ENCODE results near the gene CCDC34. TPM values are rescaled to one million over a fixed set of nuclear protein-coding genes. Genes with fewer than 3 reads are reported as not detected.

CCDC34 gene
- polyA plus RNA-seq, 1 donor, result 11.5 TPM

DNA sequence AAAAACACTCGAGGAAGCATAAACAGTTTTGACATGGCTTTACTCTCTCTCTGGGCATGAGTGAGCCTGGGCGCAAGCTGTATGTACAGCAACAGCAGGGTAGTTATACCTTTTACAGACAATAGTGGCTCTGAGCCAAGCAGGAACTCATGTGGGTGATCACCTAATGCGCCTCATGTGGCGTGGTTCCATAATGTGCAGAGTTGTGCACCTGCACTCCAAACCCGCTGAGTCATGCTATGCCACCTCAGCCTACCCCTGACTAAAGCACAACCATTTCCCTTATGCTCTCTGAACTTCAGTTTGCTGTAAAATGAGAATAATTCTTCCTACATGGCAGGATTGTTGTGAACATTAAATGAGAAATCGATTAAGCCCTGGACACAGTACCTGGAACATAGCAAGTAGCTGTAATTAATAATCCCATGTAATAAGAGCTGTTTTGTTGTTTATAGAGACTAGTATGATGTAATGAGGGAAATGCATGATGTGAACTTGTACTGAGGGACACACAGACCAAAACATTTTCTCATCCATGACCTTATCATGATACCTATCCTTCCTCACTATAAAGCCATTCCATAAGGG, 71.6 kb downstream of the CCDC34 start:
- DNase-seq (ENCODE audit: low read depth), result no peak

DNA sequence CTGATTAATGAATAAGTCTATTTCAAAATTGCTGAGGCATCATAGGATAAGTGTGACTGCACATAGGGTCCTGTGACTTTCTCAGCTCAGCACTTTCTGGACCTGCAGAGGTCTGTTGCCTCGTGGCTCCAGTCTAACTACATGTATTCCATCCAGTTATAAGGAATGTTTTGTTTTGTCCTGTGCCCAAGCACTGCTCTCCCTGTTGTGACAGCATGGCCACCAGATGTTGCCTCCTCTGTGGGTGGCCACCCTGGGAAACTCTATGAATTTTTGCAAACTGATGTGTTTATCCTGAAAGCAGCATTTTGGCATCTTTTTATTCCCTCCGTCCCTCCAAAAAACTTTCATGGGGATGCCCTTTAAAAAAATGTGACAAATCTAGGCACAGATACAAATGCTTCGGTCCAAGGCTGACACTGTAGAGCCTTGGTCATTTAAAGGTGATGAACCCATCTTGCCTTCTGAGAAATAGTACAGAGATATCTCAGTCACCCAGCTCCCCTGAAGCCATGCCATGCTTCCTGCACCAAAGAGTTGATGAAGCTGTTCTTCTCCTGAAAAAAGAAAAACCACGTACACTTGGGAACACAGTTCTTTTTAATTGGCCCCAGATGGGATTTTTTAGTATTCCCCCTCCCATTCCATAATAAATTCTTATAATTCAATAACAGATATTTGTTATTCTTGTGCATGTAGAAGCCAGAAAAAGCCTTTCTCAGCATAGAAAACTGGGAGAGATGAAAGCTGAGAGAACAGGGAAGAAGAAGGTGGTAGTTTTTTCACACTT, 72.6 kb downstream of the CCDC34 start:
- no peak for DNase-seq (ENCODE audit: low read depth)

Other genes with a start within 250 kb of the CCDC34 start
- gene LGR4, start 109.6 kb upstream of the CCDC34 start, polyA plus RNA-seq (ENCODE audit: insufficient read length), result 27.5 TPM
- 11.5 TPM for gene LIN7C, start 143.6 kb upstream of the CCDC34 start, polyA plus RNA-seq (ENCODE audit: insufficient read length)